ACC112 (cell line): Measurements from ENCODE around the gene PSMD1.
"Not testable (repeated sequence)": the region's sequence is repeated elsewhere in the genome, so short reads cannot be mapped to it uniquely, and the experiment has no call there.

Experiments
- H2AFZ ChIP-seq: fragments of 200-600 bp; sonication (generic); one replicate; pipeline ENCODE4 v1.6.0; 2017; ENCODE audit warnings: antibody characterized with exemption, low read length; ENCODE audit not compliant: unreplicated experiment
- H3K27ac ChIP-seq: fragments of 200-600 bp; sonication (generic); 2 replicates; pipeline ENCODE4 v1.5.1; 2014; ENCODE audit warnings: low read depth, mild to moderate bottlenecking, antibody characterized with exemption, low read length, moderate library complexity
- H3K27me3 ChIP-seq: fragments of 200-600 bp; sonication (generic); 2 replicates; pipeline ENCODE4 v1.6.1; 2014; ENCODE audit warnings: mild to moderate bottlenecking, antibody characterized with exemption, low read length, moderate library complexity, mixed read lengths; ENCODE audit not compliant: insufficient read depth
- H3K36me3 ChIP-seq: fragments of 200-600 bp; sonication (generic); 2 replicates; pipeline ENCODE4 v1.6.1; 2016; ENCODE audit warnings: mild to moderate bottlenecking, antibody characterized with exemption, low read length, moderate library complexity, mixed read lengths; ENCODE audit not compliant: insufficient read depth
- H3K4me1 ChIP-seq: fragments of 200-600 bp; sonication (generic); one replicate; pipeline ENCODE4 v1.6.1; 2016; ENCODE audit warnings: low read length, mixed read lengths; ENCODE audit not compliant: insufficient read depth, unreplicated experiment, control insufficient read depth
- H3K4me3 ChIP-seq: fragments of 200-600 bp; sonication (generic); 2 replicates; pipeline ENCODE4 v1.5.1; 2014; ENCODE audit warnings: mild to moderate bottlenecking, low read depth, low read length
- H3K79me2 ChIP-seq: fragments of 200-600 bp; sonication (generic); one replicate; pipeline ENCODE4 v1.6.0; 2016; ENCODE audit warnings: low read length; ENCODE audit not compliant: control insufficient read depth, unreplicated experiment, insufficient read depth

PSMD1 gene

GRCh38 chr2:231016566-231017230, 40.0 kb upstream of the PSMD1 start:
- Histone ChIP-seq H3K4me1 (no peaks in the 10 kb centered on the region), H3K36me3 (no peaks in the 10 kb centered on the region)

GRCh38 chr2:231017231-231017598, 39.5 kb upstream of the PSMD1 start:
- H3K4me3 ChIP-seq = no peak overlapping the region
- no peak overlapping the region for H3K27ac ChIP-seq
- no peaks in the 10 kb centered on the region for H3K79me2 ChIP-seq
- peaks cover 76% of the 10 kb centered on the region for H3K27me3 ChIP-seq
- H2AFZ ChIP-seq = no peak overlapping the region
- H3K36me3 ChIP-seq = no peaks in the 10 kb centered on the region
- no peaks in the 10 kb centered on the region for H3K4me1 ChIP-seq

More at GRCh38 chr2:231016566-231017230, 40.0 kb upstream of the PSMD1 start:
- no peak overlapping the region for H2AFZ ChIP-seq
- peaks cover 77% of the 10 kb centered on the region for H3K27me3 ChIP-seq
- no peak overlapping the region for H3K4me3 ChIP-seq
- H3K79me2 ChIP-seq = no peaks in the 10 kb centered on the region
- no peak overlapping the region for H3K27ac ChIP-seq

- no peak overlapping the region for H3K27ac ChIP-seq
- H3K27me3 ChIP-seq = peaks cover 68% of the 10 kb centered on the region
- no peak overlapping the region for H3K4me3 ChIP-seq
- no peak overlapping the region for H2AFZ ChIP-seq
- H3K79me2 ChIP-seq = no peaks in the 10 kb centered on the region
- H3K4me1 ChIP-seq = no peaks in the 10 kb centered on the region
- H3K36me3 ChIP-seq = no peaks in the 10 kb centered on the region
These were observed 38.5 kb upstream of the PSMD1 start for GRCh38 chr2:231018184-231018583.

GRCh38 chr2:231025059-231025458, 31.6 kb upstream of the PSMD1 start:
- H3K27ac ChIP-seq, H3K79me2 ChIP-seq, H3K36me3 ChIP-seq, H3K4me1 ChIP-seq, H2AFZ ChIP-seq, H3K4me3 ChIP-seq: not testable (repeated sequence)
- H3K27me3 ChIP-seq = peaks cover 73% of the 10 kb centered on the region

- Histone ChIP-seq H3K36me3 (no peaks in the 10 kb centered on the region), H3K4me1 (no peaks in the 10 kb centered on the region), H3K79me2 (no peaks in the 10 kb centered on the region), H3K27me3 (peaks cover 74% of the 10 kb centered on the region), H3K27ac (no peak overlapping the region), H2AFZ (no peak overlapping the region), H3K4me3 (no peak overlapping the region)
These were observed 27.8 kb upstream of the PSMD1 start for GRCh38 chr2:231028889-231029288.

GRCh38 chr2:231029563-231029962, 27.1 kb upstream of the PSMD1 start:
- no peak overlapping the region for H3K4me3 ChIP-seq
- no peaks in the 10 kb centered on the region for H3K79me2 ChIP-seq
- H3K27me3 ChIP-seq = peaks cover 74% of the 10 kb centered on the region
- H3K27ac ChIP-seq = no peak overlapping the region
- H3K36me3 ChIP-seq = no peaks in the 10 kb centered on the region
- no peaks in the 10 kb centered on the region for H3K4me1 ChIP-seq
- H2AFZ ChIP-seq = no peak overlapping the region

GRCh38 chr2:231030725-231031124, 25.9 kb upstream of the PSMD1 start:
- Histone ChIP-seq H3K27ac (no peak overlapping the region), H3K79me2 (no peaks in the 10 kb centered on the region), H3K36me3 (no peaks in the 10 kb centered on the region), H3K4me3 (no peak overlapping the region), H2AFZ (no peak overlapping the region), H3K4me1 (no peaks in the 10 kb centered on the region), H3K27me3 (peaks cover 75% of the 10 kb centered on the region)

GRCh38 chr2:231032575-231033140, 24.0 kb upstream of the PSMD1 start:
- H3K27ac ChIP-seq = no peak overlapping the region
- H3K79me2 ChIP-seq = no peaks in the 10 kb centered on the region

GRCh38 chr2:231033147-231034132, 23.2 kb upstream of the PSMD1 start:
- H3K27me3 ChIP-seq = peaks cover 71% of the 10 kb centered on the region
- H3K36me3 ChIP-seq = no peaks in the 10 kb centered on the region
- H3K27ac ChIP-seq = no peak overlapping the region
- no peaks in the 10 kb centered on the region for H3K79me2 ChIP-seq
- H2AFZ ChIP-seq = no peak overlapping the region
- no peaks in the 10 kb centered on the region for H3K4me1 ChIP-seq
- no peak overlapping the region for H3K4me3 ChIP-seq

More at GRCh38 chr2:231032575-231033140, 24.0 kb upstream of the PSMD1 start:
- Histone ChIP-seq H3K27me3 (peaks cover 72% of the 10 kb centered on the region), H3K4me1 (no peaks in the 10 kb centered on the region), H2AFZ (no peak overlapping the region), H3K36me3 (no peaks in the 10 kb centered on the region), H3K4me3 (no peak overlapping the region)

GRCh38 chr2:231034291-231034882, 22.3 kb upstream of the PSMD1 start:
- H3K4me3 ChIP-seq = no peak overlapping the region
- H2AFZ ChIP-seq = no peak overlapping the region
- H3K27ac ChIP-seq = no peak overlapping the region
- no peaks in the 10 kb centered on the region for H3K36me3 ChIP-seq
- H3K4me1 ChIP-seq = no peaks in the 10 kb centered on the region
- peaks cover 72% of the 10 kb centered on the region for H3K27me3 ChIP-seq
- H3K79me2 ChIP-seq = no peaks in the 10 kb centered on the region
